SU-DHL-6 (cell line): ENCODE data around the gene PRCD.
"Not testable (repeated sequence)": the region's sequence is repeated elsewhere in the genome, so short reads cannot be mapped to it uniquely, and the experiment has no call there.

ENCODE experiments used
- H2AFZ ChIP-seq: fragments of 200-600 bp; sonication (generic); 2 replicates; pipeline ENCODE4 v1.6.1; 2014; ENCODE audit warnings: low read depth, mild to moderate bottlenecking, moderate library complexity, mixed read lengths, antibody characterized with exemption, low read length; ENCODE audit not compliant: severe bottlenecking
- H3F3A ChIP-seq: fragments of 200-600 bp; shearing (Covaris generic); 2 replicates; pipeline ENCODE4 v1.6.0; 2016; ENCODE audit warnings: antibody characterized with exemption, mild to moderate bottlenecking; ENCODE audit not compliant: insufficient read depth
- H3K27ac ChIP-seq: fragments of 200-600 bp; sonication (generic); 2 replicates; pipeline ENCODE4 v1.5.1; 2016; ENCODE audit warnings: low read depth, mild to moderate bottlenecking, low read length, moderate library complexity, mixed read lengths
- H3K27me3 ChIP-seq: fragments of 200-600 bp; sonication (generic), shearing (Covaris generic); 2 replicates; pipeline ENCODE4 v1.6.0; 2014; ENCODE audit warnings: mild to moderate bottlenecking, low read length
- H3K36me3 ChIP-seq: fragments of 200-600 bp; sonication (generic); 2 replicates; pipeline ENCODE4 v1.6.1; 2014; ENCODE audit warnings: mild to moderate bottlenecking, low read length, mixed read lengths
- H3K4me2 ChIP-seq: fragments of 300-600, 200-600 bp; shearing (Covaris generic), sonication (generic); 2 replicates; pipeline ENCODE4 v1.6.0; 2014; ENCODE audit warnings: low read length, low read depth, mild to moderate bottlenecking; ENCODE audit not compliant: poor library complexity, severe bottlenecking
- H3K4me3 ChIP-seq: fragments of 200-600 bp; sonication (generic); 2 replicates; pipeline ENCODE4 v1.5.1; 2014; ENCODE audit warnings: antibody characterized with exemption, low read length, mild to moderate bottlenecking, mixed read lengths; ENCODE audit not compliant: insufficient read depth, poor library complexity, severe bottlenecking
- H3K79me2 ChIP-seq: fragments of 200-600 bp; sonication (generic); 2 replicates; pipeline ENCODE4 v1.6.1; 2014; ENCODE audit warnings: mild to moderate bottlenecking, low read length, moderate library complexity; ENCODE audit not compliant: insufficient read depth
- H3K9ac ChIP-seq: fragments of 200-600 bp; sonication (generic); 2 replicates; pipeline ENCODE4 v1.7.0; 2014; ENCODE audit warnings: mild to moderate bottlenecking, low read length
- H3K9me2 ChIP-seq: fragments of 200-600 bp; sonication (generic); replicated peaks from 2 replicates; pipeline ENCODE4 v1.6.1; 2014; ENCODE audit warnings: low read length; ENCODE audit not compliant: insufficient read depth
- H3K9me3 ChIP-seq: fragments of 200-600 bp; sonication (generic); 2 replicates; pipeline ENCODE4 v1.6.1; 2014; ENCODE audit warnings: low read length, mixed read lengths; ENCODE audit not compliant: insufficient read depth
- H4K20me1 ChIP-seq: fragments of 200-600 bp; sonication (generic); 2 replicates; pipeline ENCODE4 v1.6.1; 2014; ENCODE audit warnings: low read depth, mild to moderate bottlenecking, antibody characterized with exemption, low read length, moderate library complexity, mixed read lengths
- EZH2phosphoT487 ChIP-seq: fragments of 200-600 bp; sonication (generic), shearing (Covaris generic); conservative IDR thresholded peaks from 2 replicates; pipeline ENCODE4 v1.6.1; 2018; ENCODE audit warnings: mild to moderate bottlenecking, antibody characterized with exemption, low read length, moderate library complexity, mixed read lengths
- TF ChIP-seq, protein P1 (sequence below): fragments of 200-600 bp; sonication (generic); IDR thresholded peaks from one replicate; pipeline ENCODE4 v1.5.1; 2017; ENCODE audit warnings: antibody characterized with exemption, mild to moderate bottlenecking, low read length, moderate library complexity; ENCODE audit not compliant: insufficient read depth, poor library complexity, severe bottlenecking

The PRCD gene

DNA sequence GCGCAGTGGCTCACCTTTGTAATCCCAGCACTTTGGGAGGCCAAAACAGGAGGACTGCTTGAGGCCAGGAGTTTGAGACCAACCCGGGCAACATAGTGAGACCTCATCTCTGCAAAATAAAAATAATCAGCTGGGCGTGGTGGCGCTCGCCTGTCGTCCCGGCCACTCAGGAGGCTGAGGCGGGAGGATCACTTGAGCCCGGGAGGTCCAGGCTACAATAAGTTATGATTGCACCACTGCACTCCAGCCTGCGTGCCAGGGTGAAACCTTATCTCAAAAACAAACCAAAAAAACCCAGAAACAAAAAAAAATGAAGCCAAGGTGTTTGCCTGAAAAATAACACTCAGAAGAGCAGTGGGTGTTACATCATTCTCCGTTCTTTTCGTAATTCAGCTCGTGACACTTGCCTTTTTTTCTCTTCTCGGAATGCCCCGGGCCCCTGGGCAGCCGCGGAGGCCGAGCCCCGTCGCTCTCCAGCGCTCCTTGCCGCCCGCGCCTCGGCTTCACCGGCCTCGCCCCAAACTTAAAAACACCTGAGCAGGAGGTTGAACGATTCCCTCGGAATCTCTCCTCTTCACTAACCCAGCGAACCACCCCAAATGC, 17.0 kb downstream of the PRCD start:
- H3K9me3 ChIP-seq = no peaks in the 10 kb centered on the region
- peaks cover 29% of the 10 kb centered on the region for H3F3A ChIP-seq
- H2AFZ ChIP-seq = peak overlapping the region; percentile 77
- peaks cover 43% of the 10 kb centered on the region for H3K79me2 ChIP-seq
- peak overlapping the region; percentile 71 for H3K4me2 ChIP-seq
- peaks cover 20% of the 10 kb centered on the region for H3K36me3 ChIP-seq
- H4K20me1 ChIP-seq = peaks cover 15% of the 10 kb centered on the region
- peak overlapping the region; percentile 80 for H3K27ac ChIP-seq
- TF ChIP-seq, protein P1, sequence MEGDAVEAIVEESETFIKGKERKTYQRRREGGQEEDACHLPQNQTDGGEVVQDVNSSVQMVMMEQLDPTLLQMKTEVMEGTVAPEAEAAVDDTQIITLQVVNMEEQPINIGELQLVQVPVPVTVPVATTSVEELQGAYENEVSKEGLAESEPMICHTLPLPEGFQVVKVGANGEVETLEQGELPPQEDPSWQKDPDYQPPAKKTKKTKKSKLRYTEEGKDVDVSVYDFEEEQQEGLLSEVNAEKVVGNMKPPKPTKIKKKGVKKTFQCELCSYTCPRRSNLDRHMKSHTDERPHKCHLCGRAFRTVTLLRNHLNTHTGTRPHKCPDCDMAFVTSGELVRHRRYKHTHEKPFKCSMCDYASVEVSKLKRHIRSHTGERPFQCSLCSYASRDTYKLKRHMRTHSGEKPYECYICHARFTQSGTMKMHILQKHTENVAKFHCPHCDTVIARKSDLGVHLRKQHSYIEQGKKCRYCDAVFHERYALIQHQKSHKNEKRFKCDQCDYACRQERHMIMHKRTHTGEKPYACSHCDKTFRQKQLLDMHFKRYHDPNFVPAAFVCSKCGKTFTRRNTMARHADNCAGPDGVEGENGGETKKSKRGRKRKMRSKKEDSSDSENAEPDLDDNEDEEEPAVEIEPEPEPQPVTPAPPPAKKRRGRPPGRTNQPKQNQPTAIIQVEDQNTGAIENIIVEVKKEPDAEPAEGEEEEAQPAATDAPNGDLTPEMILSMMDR = no peak
- no peak for TF ChIP-seq EZH2phosphoT487
- peak overlapping the region; percentile 96 for H3K9ac ChIP-seq
- no peaks in the 10 kb centered on the region for H3K9me2 ChIP-seq
- no peaks in the 10 kb centered on the region for H3K27me3 ChIP-seq
- peak overlapping the region; percentile 76 for H3K4me3 ChIP-seq

DNA sequence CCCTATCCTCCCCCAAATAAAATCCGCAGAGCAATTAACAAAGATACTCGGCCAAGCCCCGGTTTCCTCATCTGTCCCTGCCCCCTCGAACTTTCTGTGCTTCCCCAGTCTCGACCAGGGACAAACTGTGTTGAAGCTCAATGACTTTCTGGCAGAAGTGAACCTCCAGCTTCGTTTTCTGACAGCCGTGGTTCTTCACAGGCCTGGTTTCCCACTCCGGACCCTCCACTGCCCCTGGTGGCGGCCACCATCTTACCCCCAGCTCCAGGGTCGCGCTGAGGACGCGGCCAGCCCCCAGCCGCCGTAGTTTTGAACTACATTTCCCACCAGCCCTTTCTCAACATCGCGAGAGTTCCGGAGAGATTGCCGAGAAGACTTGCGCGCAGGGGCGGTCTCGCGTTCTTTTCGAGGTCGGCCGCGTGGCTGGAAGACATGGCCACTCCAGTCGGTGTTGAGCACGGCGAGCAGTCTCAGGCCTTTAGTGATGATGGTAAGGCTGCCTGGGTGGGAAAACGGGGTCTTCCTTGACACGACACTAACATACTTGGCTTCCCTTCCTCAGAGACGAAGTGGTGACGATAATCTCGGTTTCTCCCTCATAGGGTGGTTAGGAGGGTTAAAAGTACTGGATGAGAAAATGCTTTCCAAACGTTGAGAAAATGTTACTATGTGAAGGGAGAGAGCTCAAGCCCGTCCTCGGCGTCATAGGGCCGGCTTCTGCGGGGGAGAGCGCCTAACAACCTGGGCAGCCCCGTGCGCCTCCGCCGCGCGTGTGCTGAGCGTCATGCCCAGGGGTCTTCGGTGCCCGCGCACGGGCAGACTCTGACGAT, 17.7 kb downstream of the PRCD start:
- Histone ChIP-seq H3K9me2 (no peaks in the 10 kb centered on the region), H3K27me3 (no peaks in the 10 kb centered on the region), H3K9me3 (no peaks in the 10 kb centered on the region), H3K4me2 (peak overlapping the region; percentile 71), H4K20me1 (peaks cover 17% of the 10 kb centered on the region), H3K27ac (peak overlapping the region; percentile 80), H3K9ac (peak overlapping the region; percentile 96), H3K36me3 (peaks cover 23% of the 10 kb centered on the region), H3F3A (peaks cover 33% of the 10 kb centered on the region), H3K4me3 (peak overlapping the region; percentile 76), H3K79me2 (peaks cover 47% of the 10 kb centered on the region), H2AFZ (peak overlapping the region; percentile 77)
- TF ChIP-seq, protein P1 = peak; percentile 22
- no peak for TF ChIP-seq EZH2phosphoT487

DNA sequence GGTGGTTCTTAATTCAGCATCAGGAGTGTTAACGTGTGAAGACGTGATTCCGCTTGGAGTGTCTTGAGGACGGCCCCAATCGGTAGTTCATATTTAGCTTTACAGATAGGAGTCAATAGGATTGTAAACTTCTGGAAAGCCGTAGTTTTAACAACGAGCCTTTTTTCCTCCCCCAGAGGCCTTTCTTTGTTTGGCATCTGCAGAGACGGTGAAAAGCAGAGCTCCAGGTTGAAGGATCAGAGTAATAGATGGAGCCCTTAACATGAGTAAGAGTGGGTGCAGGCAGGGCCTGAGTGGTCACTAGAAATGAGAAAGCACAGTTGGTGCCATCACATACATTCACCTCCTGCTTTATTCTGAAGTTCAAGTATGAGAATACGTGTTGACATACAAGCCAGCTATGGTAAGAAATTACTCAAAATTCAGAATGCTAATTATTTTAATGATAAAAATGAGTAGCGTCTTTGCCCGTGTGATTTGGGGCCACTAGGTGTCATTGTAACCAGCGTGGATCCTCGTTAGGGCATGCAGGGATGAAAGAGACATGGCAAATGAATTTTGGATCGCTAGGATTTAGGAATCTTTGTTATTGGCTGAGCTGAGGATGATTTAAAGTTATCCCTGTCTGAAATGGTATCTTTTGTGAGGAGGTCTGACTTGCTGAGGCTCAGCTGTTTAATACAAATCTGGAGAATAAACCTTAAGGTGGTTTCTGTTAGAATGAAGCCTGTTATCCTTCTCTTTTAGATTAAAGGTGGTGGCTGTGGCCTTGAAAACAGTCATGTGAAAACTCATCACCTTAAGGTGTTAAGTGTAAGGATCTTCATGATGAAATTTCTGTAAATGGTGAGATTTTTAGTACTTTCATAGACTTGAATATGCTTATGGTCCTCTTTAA, 18.6 kb downstream of the PRCD start:
- H3K9me3 ChIP-seq = no peaks in the 10 kb centered on the region
- peaks cover 36% of the 10 kb centered on the region for H3F3A ChIP-seq
- H3K4me3 ChIP-seq = peak overlapping the region; percentile 76
- H3K4me2 ChIP-seq = peak overlapping the region; percentile 71
- H3K27ac ChIP-seq = peak overlapping the region; percentile 80
- H3K79me2 ChIP-seq = peaks cover 50% of the 10 kb centered on the region
- peak overlapping the region; percentile 96 for H3K9ac ChIP-seq
- no peak overlapping the region for H2AFZ ChIP-seq
- TF ChIP-seq, protein P1 = peak; percentile 75
- TF ChIP-seq EZH2phosphoT487 = no peak
- H4K20me1 ChIP-seq = peaks cover 17% of the 10 kb centered on the region
- H3K27me3 ChIP-seq = no peaks in the 10 kb centered on the region
- H3K36me3 ChIP-seq = peaks cover 27% of the 10 kb centered on the region
- no peaks in the 10 kb centered on the region for H3K9me2 ChIP-seq

- H3K4me2 ChIP-seq = peak overlapping the region; percentile 71
- H3K79me2 ChIP-seq = peaks cover 50% of the 10 kb centered on the region
- not testable (repeated sequence) for H3K27ac ChIP-seq, H3K9me2 ChIP-seq, H2AFZ ChIP-seq, H3K9me3 ChIP-seq, H3K27me3 ChIP-seq
- H3K9ac ChIP-seq = peak overlapping the region; percentile 96
- peaks cover 37% of the 10 kb centered on the region for H3F3A ChIP-seq
- peaks cover 17% of the 10 kb centered on the region for H4K20me1 ChIP-seq
- peaks cover 27% of the 10 kb centered on the region for H3K36me3 ChIP-seq
- peak overlapping the region; percentile 76 for H3K4me3 ChIP-seq
Observed at GRCh38 chr17:76559460-76559859, 19.6 kb downstream of the PRCD start.
